LNCaP clone FGC (cell line): ENCODE measurements around the gene BRD1.
A peak's percentile ranks its signal among the peaks of the same experiment; 100 is the strongest.

Experiments
- DNase-seq: peaks from one replicate; pipeline ENCODE4 v3.0.0-alpha.2; 2011; ENCODE audit warnings: low read depth
- H3K4me3 ChIP-seq: 2 replicates; pipeline ENCODE4 v1.5.1; 2011; ENCODE audit warnings: mild to moderate bottlenecking, low read depth, low read length, control low read depth
- CTCF ChIP-seq: IDR thresholded peaks from 2 replicates; pipeline ENCODE4 v1.5.1; 2012; ENCODE audit warnings: mild to moderate bottlenecking; ENCODE audit not compliant: control insufficient read depth, insufficient read depth; ENCODE audit errors: extremely low read depth

BRD1 gene

GRCh38 chr22:49814856-49815255 is 12.8 kb downstream of the BRD1 start:
- no peak for DNase-seq
- no peak overlapping the region for H3K4me3 ChIP-seq
- no peak for TF ChIP-seq CTCF

- no peak for TF ChIP-seq CTCF
- H3K4me3 ChIP-seq = no peak overlapping the region
- no peak for DNase-seq
Measured at GRCh38 chr22:49814164-49814686, 13.4 kb downstream of the BRD1 start.

- DNase-seq = no peak
- no peak for TF ChIP-seq CTCF
Measured at GRCh38 chr22:49812838-49813237, 14.8 kb downstream of the BRD1 start.

GRCh38 chr22:49811020-49811791 is 16.5 kb downstream of the BRD1 start:
- no peak overlapping the region for H3K4me3 ChIP-seq
- no peak for TF ChIP-seq CTCF
- no peak for DNase-seq

More at GRCh38 chr22:49812838-49813237, 14.8 kb downstream of the BRD1 start:
- no peak overlapping the region for H3K4me3 ChIP-seq

GRCh38 chr22:49810363-49811019 is 17.2 kb downstream of the BRD1 start:
- no peak overlapping the region for H3K4me3 ChIP-seq
- peak; percentile 25 for DNase-seq
- TF ChIP-seq CTCF = no peak

- no peak for TF ChIP-seq CTCF
- no peak for DNase-seq
- no peak overlapping the region for H3K4me3 ChIP-seq
Measured at GRCh38 chr22:49807780-49808708, 19.6 kb downstream of the BRD1 start.
